ENCODE measurements around the gene FSTL3. TPM values are rescaled to one million over a fixed set of nuclear protein-coding genes. Genes with fewer than 3 reads are reported as not detected.
A peak's percentile ranks its signal among the peaks of the same experiment; 100 is the strongest.

The FSTL3 gene
- total and polyA plus RNA-seq, 10 of the 15 experiments (the other 5 are each of a cell fraction or from before 2014, with no cell fraction given): 0.42 to 13.5 (median 3.6) TPM

DNA sequence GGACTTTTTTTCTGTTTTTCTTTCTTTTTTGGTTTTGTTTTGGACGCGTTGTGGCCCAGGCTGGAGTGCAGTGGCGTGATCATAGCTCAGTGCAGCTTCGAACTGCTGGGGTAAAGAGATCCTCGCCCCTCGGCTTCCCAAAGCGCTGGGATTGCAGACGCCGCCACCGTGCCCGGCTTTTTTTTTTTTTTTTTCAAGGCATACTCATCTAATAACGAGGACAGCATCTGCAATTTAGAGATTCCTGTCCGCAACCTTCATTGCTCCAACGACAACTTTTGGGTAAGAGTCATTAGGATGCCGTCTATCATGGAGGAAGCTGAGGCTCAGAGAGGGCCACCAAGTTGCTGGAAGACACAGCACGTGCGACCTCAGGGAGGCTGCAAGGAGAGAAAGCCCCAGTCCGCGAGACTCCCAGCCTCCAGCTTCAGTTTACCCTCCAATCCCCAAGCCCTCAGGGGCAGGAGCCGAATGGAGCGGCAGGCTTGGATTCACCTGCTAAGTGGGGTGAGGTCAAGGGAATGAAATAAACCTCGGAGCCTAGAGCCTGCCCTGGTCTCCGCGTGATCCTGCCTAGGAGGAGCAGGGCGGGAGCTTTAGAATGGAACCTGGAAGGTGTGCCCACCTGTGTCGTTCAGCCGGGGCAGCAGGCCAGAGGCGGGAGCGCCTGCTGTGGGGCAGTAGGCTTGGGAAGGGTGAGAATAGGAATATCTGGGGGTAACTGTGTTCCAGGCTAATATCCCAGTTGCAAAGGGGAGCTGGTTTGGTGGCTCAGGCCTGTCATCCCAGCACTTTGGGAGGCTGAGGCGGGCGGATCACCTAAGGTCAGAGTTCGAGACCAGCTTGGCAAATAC lies 42.2 kb upstream of the FSTL3 start (continued):
- TF ChIP-seq CBX5 (IDR thresholded peaks at IDR 0.05; ENCODE audit: low read depth) (no peak), MEF2B (IDR thresholded peaks at IDR 0.05; ENCODE audit: partially characterized antibody, poor library complexity, severe bottlenecking) (no peak), NFYB (IDR thresholded peaks at IDR 0.05; ENCODE audit: insufficient read depth, low read depth, low read length) (no peak), SREBF1 (IDR thresholded peaks at IDR 0.05; ENCODE audit: low read length) (no peak), ATF7 (IDR thresholded peaks at IDR 0.05; ENCODE audit: low read depth) (no peak), POLR2A (IDR thresholded peaks at IDR 0.05; ENCODE audit: low read depth, low read length) (no peak), MTA3 (IDR thresholded peaks at IDR 0.05; ENCODE audit: borderline replicate concordance, low read length) (no peak), GABPA (IDR thresholded peaks at IDR 0.05; ENCODE audit: low read depth) (no peak), BCL11A (IDR thresholded peaks at IDR 0.05; ENCODE audit: low read depth, low read length) (no peak), ZNF622 (IDR thresholded peaks at IDR 0.05) (no peak), CREM (IDR thresholded peaks at IDR 0.05; ENCODE audit: low read depth) (no peak), SP1 (IDR thresholded peaks at IDR 0.05; ENCODE audit: low read depth, low read length) (no peak), KDM1A (IDR thresholded peaks at IDR 0.05; ENCODE audit: borderline replicate concordance) (no peak), HDAC6 (IDR thresholded peaks at IDR 0.05; ENCODE audit: unreplicated experiment) (no peak), CBFB (IDR thresholded peaks at IDR 0.05; ENCODE audit: low read depth) (no peak), ZNF24 (IDR thresholded peaks at IDR 0.05) (no peak), IKZF2 (IDR thresholded peaks at IDR 0.05) (0 out of 4 replicates have a peak, but pooled peaks of 1 of the 2 experiments have one; percentile 18), EGR1 (IDR thresholded peaks at IDR 0.05; ENCODE audit: borderline replicate concordance in 1 of 2, low read depth in 2 of 2, low read length in 2 of 2) (no peak), CREB1 (IDR thresholded peaks at IDR 0.05; ENCODE audit: low read depth) (no peak), PML (IDR thresholded peaks at IDR 0.05; ENCODE audit: low read length) (no peak), KLF5 (IDR thresholded peaks at IDR 0.05; ENCODE audit: partially characterized antibody) (no peak), TCF12 (IDR thresholded peaks at IDR 0.05; ENCODE audit: low read depth, low read length) (no peak)
- TF ChIP-seq, protein P1, sequence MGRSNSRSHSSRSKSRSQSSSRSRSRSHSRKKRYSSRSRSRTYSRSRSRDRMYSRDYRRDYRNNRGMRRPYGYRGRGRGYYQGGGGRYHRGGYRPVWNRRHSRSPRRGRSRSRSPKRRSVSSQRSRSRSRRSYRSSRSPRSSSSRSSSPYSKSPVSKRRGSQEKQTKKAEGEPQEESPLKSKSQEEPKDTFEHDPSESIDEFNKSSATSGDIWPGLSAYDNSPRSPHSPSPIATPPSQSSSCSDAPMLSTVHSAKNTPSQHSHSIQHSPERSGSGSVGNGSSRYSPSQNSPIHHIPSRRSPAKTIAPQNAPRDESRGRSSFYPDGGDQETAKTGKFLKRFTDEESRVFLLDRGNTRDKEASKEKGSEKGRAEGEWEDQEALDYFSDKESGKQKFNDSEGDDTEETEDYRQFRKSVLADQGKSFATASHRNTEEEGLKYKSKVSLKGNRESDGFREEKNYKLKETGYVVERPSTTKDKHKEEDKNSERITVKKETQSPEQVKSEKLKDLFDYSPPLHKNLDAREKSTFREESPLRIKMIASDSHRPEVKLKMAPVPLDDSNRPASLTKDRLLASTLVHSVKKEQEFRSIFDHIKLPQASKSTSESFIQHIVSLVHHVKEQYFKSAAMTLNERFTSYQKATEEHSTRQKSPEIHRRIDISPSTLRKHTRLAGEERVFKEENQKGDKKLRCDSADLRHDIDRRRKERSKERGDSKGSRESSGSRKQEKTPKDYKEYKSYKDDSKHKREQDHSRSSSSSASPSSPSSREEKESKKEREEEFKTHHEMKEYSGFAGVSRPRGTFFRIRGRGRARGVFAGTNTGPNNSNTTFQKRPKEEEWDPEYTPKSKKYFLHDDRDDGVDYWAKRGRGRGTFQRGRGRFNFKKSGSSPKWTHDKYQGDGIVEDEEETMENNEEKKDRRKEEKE (IDR thresholded peaks at IDR 0.05): no peak
- TF ChIP-seq, protein P2, sequence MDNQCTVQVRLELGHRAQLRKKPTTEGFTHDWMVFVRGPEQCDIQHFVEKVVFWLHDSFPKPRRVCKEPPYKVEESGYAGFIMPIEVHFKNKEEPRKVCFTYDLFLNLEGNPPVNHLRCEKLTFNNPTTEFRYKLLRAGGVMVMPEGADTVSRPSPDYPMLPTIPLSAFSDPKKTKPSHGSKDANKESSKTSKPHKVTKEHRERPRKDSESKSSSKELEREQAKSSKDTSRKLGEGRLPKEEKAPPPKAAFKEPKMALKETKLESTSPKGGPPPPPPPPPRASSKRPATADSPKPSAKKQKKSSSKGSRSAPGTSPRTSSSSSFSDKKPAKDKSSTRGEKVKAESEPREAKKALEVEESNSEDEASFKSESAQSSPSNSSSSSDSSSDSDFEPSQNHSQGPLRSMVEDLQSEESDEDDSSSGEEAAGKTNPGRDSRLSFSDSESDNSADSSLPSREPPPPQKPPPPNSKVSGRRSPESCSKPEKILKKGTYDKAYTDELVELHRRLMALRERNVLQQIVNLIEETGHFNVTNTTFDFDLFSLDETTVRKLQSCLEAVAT (IDR thresholded peaks at IDR 0.05): peak; percentile 35; the same call in 1 of the 2 replicates
- TF ChIP-seq, protein P3, sequence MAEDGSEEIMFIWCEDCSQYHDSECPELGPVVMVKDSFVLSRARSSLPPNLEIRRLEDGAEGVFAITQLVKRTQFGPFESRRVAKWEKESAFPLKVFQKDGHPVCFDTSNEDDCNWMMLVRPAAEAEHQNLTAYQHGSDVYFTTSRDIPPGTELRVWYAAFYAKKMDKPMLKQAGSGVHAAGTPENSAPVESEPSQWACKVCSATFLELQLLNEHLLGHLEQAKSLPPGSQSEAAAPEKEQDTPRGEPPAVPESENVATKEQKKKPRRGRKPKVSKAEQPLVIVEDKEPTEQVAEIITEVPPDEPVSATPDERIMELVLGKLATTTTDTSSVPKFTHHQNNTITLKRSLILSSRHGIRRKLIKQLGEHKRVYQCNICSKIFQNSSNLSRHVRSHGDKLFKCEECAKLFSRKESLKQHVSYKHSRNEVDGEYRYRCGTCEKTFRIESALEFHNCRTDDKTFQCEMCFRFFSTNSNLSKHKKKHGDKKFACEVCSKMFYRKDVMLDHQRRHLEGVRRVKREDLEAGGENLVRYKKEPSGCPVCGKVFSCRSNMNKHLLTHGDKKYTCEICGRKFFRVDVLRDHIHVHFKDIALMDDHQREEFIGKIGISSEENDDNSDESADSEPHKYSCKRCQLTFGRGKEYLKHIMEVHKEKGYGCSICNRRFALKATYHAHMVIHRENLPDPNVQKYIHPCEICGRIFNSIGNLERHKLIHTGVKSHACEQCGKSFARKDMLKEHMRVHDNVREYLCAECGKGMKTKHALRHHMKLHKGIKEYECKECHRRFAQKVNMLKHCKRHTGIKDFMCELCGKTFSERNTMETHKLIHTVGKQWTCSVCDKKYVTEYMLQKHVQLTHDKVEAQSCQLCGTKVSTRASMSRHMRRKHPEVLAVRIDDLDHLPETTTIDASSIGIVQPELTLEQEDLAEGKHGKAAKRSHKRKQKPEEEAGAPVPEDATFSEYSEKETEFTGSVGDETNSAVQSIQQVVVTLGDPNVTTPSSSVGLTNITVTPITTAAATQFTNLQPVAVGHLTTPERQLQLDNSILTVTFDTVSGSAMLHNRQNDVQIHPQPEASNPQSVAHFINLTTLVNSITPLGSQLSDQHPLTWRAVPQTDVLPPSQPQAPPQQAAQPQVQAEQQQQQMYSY (CRISPR knock-in tag; IDR thresholded peaks at IDR 0.05): no peak

Measured in GM12878 (cell line).